Pulmonary artery endothelial cell (primary cell): ENCODE results near the gene ZNF697. TPM values are rescaled to one million over a fixed set of nuclear protein-coding genes. Genes with fewer than 3 reads are reported as not detected.
"Not testable (repeated sequence)": the region's sequence is repeated elsewhere in the genome, so short reads cannot be mapped to it uniquely, and the experiment has no call there.

Experiments
- DNase-seq: peaks from one replicate; pipeline ENCODE4 v3.0.0-alpha.2; 2011; ENCODE audit warnings: low read depth, low spot score
- total RNA-seq: library from RNA; depleted of rRNA; stranded (reverse); fragments of >200 nt; gene quantifications from 2 replicates; pipeline ENCODE4 v1.2.3, GENCODE V29; 2014

Gene ZNF697
- total RNA-seq, 1 donor from 2014 or later: 19.5 TPM

GRCh38 chr1:119603241-119603640 lies 44.8 kb downstream of the ZNF697 start:
- not testable (repeated sequence) for DNase-seq

- DNase-seq: not testable (repeated sequence)
Measured at GRCh38 chr1:119602789-119603188, 45.3 kb downstream of the ZNF697 start.

GRCh38 chr1:119602169-119602568 lies 45.9 kb downstream of the ZNF697 start:
- no peak for DNase-seq

GRCh38 chr1:119600976-119601375 lies 47.1 kb downstream of the ZNF697 start:
- no peak for DNase-seq

GRCh38 chr1:119600561-119600960 lies 47.5 kb downstream of the ZNF697 start:
- DNase-seq: no peak

GRCh38 chr1:119595606-119596005 lies 52.5 kb downstream of the ZNF697 start:
- no peak for DNase-seq

- DNase-seq: no peak
Measured at GRCh38 chr1:119595168-119595567, 52.9 kb downstream of the ZNF697 start.

- no peak for DNase-seq
Measured at GRCh38 chr1:119594376-119594775, 53.7 kb downstream of the ZNF697 start.

GRCh38 chr1:119593805-119594204 lies 54.3 kb downstream of the ZNF697 start:
- DNase-seq: no peak

GRCh38 chr1:119590393-119590792 lies 57.7 kb downstream of the ZNF697 start:
- no peak for DNase-seq

- no peak for DNase-seq
Measured at GRCh38 chr1:119588621-119589020, 59.4 kb downstream of the ZNF697 start.

- DNase-seq: no peak
Measured at GRCh38 chr1:119587341-119587740, 60.7 kb downstream of the ZNF697 start.

GRCh38 chr1:119585801-119586200 lies 62.3 kb downstream of the ZNF697 start:
- not testable (repeated sequence) for DNase-seq

GRCh38 chr1:119582801-119583200 lies 65.3 kb downstream of the ZNF697 start:
- DNase-seq: peak; percentile 24

- not testable (repeated sequence) for DNase-seq
Measured at GRCh38 chr1:119581076-119581475, 67.0 kb downstream of the ZNF697 start.

- no peak for DNase-seq
Measured at GRCh38 chr1:119573886-119574285, 74.2 kb downstream of the ZNF697 start.

GRCh38 chr1:119569930-119570622 lies 78.0 kb downstream of the ZNF697 start:
- DNase-seq: not testable (repeated sequence)

Other genes starting within 250 kb of the ZNF697 start
- not detected in 2 replicates for gene HSD3B2, start 233.1 kb downstream of the ZNF697 start, total RNA-seq
- gene HSD3B1, start 141.1 kb downstream of the ZNF697 start, total RNA-seq: not detected in 2 replicates
- gene PHGDH, start 63.7 kb upstream of the ZNF697 start, total RNA-seq: 46.4 and 57.1 TPM in 2 replicates
- not detected in 2 replicates for gene HMGCS2, start 120.6 kb upstream of the ZNF697 start, total RNA-seq
- not detected in 2 replicates for gene REG4, start 163.2 kb upstream of the ZNF697 start, total RNA-seq
- not detected in 2 replicates for gene ADAM30, start 248.2 kb upstream of the ZNF697 start, total RNA-seq